ENCODE data around the gene FTSJ1. TPM values are rescaled to one million over a fixed set of nuclear protein-coding genes. Genes with fewer than 3 reads are reported as not detected.

Gene FTSJ1
- total and polyA plus RNA-seq, 2 of the 4 experiments (the other 2 are of a cell fraction) = 50.8 to 59.9 TPM

DNA sequence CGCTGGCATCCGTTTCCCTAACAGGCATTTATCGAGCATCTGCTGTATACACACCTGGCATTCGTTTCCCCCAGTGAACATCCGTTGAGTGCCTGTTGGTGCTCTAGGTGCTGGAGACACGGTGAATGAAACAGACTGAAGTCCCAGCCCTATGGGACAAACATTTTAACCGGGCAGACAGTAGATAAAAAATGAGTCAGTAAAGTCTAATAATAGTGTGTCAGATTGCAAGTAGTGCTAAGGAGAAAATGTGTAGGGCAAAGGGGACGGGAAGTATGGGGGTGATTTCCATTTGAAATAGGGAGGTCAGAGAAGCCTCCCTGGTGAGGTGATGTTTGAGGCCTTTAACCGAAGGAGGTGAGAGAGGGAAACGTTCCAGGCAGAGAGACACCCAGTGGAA is 40.3 kb downstream of the FTSJ1 start:
- Histone ChIP-seq H3K14ac (replicated peaks; ENCODE audit: low read depth, low read length) (no peak overlapping the region), H3K27me3 (ENCODE audit: control insufficient read depth, insufficient read depth, low read length) (no peaks in the 10 kb centered on the region), H3K27ac (ENCODE audit: insufficient read depth, low read length) (no peak overlapping the region), H4K8ac (ENCODE audit: low read depth in 2 of 2, low read length in 2 of 2) (no peak overlapping the region), H2BK5ac (ENCODE audit: low read depth, low read length, poor library complexity, severe bottlenecking) (no peak overlapping the region), H2BK15ac (ENCODE audit: low read depth, low read length) (no peak overlapping the region), H3K18ac (ENCODE audit: low read depth, low read length) (no peak overlapping the region), H3K4me1 (ENCODE audit: control insufficient read depth, insufficient read depth, low read length) (no peaks in the 10 kb centered on the region), H3K4me3 (ENCODE audit: insufficient read depth, low read depth, low read length) (no peak overlapping the region), H3K79me1 (ENCODE audit: low read depth in 1 of 2, low read length in 2 of 2) (no peaks in the 10 kb centered on the region), H3K9ac (ENCODE audit: low read depth, low read length) (no peak overlapping the region), H3K9me3 (ENCODE audit: control insufficient read depth, insufficient read depth, low read length) (no peaks in the 10 kb centered on the region; the same call in 1 of the 2 replicates), H3K4ac (ENCODE audit: low read depth, low read length) (no peak overlapping the region), H3K4me2 (ENCODE audit: low read depth, low read length) (no peak overlapping the region), H3K9me1 (ENCODE audit: insufficient read depth, low read length) (0 out of 2 replicates have a peak, but pooled peaks cover 2% of the 10 kb centered on the region), H4K5ac (ENCODE audit: low read depth, low read length) (no peak overlapping the region), H2AK5ac (ENCODE audit: low read depth, low read length) (no peak overlapping the region), H3K56ac (ENCODE audit: extremely low read depth, insufficient read depth, low read length) (no peak overlapping the region), H2BK20ac (ENCODE audit: low read depth, low read length) (no peak overlapping the region), H2AFZ (replicated peaks; ENCODE audit: low read length, poor library complexity) (no peak overlapping the region), H3K23ac (ENCODE audit: low read depth, low read length) (no peak overlapping the region), H2AK9ac (replicated peaks; ENCODE audit: low read depth, low read length, poor library complexity) (no peak overlapping the region), H3K36me3 (ENCODE audit: control insufficient read depth, insufficient read depth, low read length) (peaks cover 3% of the 10 kb centered on the region), H2BK120ac (ENCODE audit: low read depth, low read length) (no peak overlapping the region), H4K91ac (ENCODE audit: insufficient read depth, low read depth, low read length) (no peak overlapping the region), H4K20me1 (ENCODE audit: insufficient read depth, low read length) (no peaks in the 10 kb centered on the region)
- in situ Hi-C loops (cut with MboI; ENCODE audit: low sequenced_read_pairs) (no loop called here), intact Hi-C loops (cut with micrococcal nuclease) (no loop called here), dilution Hi-C loops (cut with HindIII; ENCODE audit: low sequenced_read_pairs, unreplicated experiment) (no loop called here)
- BruUV-seq (replicated peaks) = no TSS peak
- POLR2A ChIA-PET (ENCODE audit: unreplicated experiment) = no interaction called here
- ATAC-seq (ENCODE audit: low read depth) = no peak
- TF ChIP-seq MAFK (IDR thresholded peaks at IDR 0.05; ENCODE audit: low read depth, low read length) (no peak), BHLHE40 (IDR thresholded peaks at IDR 0.05; ENCODE audit: low read depth, low read length) (no peak), MXI1 (IDR thresholded peaks at IDR 0.05; ENCODE audit: borderline replicate concordance, low read depth, low read length) (no peak), RFX5 (IDR thresholded peaks at IDR 0.05; ENCODE audit: low read depth, low read length) (no peak), FOS (IDR thresholded peaks at IDR 0.05; ENCODE audit: low read depth, low read length) (no peak), RAD21 (IDR thresholded peaks at IDR 0.05; ENCODE audit: low read length) (no peak), RCOR1 (IDR thresholded peaks at IDR 0.05; ENCODE audit: insufficient replicate concordance, low read length) (no peak), CEBPB (IDR thresholded peaks at IDR 0.05; ENCODE audit: low read depth, low read length) (no peak), CHD1 (IDR thresholded peaks at IDR 0.05; ENCODE audit: low read depth, low read length) (no peak), NFE2L2 (IDR thresholded peaks at IDR 0.05; ENCODE audit: low read depth, low read length) (no peak), POLR2A (IDR thresholded peaks at IDR 0.05; ENCODE audit: low read depth, low read length) (no peak), MAZ (IDR thresholded peaks at IDR 0.05; ENCODE audit: borderline replicate concordance, low read depth, low read length) (no peak), SMC3 (IDR thresholded peaks at IDR 0.05; ENCODE audit: low read depth, low read length) (no peak)
- TF ChIP-seq, protein P1, sequence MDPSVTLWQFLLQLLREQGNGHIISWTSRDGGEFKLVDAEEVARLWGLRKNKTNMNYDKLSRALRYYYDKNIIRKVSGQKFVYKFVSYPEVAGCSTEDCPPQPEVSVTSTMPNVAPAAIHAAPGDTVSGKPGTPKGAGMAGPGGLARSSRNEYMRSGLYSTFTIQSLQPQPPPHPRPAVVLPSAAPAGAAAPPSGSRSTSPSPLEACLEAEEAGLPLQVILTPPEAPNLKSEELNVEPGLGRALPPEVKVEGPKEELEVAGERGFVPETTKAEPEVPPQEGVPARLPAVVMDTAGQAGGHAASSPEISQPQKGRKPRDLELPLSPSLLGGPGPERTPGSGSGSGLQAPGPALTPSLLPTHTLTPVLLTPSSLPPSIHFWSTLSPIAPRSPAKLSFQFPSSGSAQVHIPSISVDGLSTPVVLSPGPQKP (IDR thresholded peaks at IDR 0.05; ENCODE audit: borderline replicate concordance, low read depth, low read length) = no peak
- TF ChIP-seq, protein P2, sequence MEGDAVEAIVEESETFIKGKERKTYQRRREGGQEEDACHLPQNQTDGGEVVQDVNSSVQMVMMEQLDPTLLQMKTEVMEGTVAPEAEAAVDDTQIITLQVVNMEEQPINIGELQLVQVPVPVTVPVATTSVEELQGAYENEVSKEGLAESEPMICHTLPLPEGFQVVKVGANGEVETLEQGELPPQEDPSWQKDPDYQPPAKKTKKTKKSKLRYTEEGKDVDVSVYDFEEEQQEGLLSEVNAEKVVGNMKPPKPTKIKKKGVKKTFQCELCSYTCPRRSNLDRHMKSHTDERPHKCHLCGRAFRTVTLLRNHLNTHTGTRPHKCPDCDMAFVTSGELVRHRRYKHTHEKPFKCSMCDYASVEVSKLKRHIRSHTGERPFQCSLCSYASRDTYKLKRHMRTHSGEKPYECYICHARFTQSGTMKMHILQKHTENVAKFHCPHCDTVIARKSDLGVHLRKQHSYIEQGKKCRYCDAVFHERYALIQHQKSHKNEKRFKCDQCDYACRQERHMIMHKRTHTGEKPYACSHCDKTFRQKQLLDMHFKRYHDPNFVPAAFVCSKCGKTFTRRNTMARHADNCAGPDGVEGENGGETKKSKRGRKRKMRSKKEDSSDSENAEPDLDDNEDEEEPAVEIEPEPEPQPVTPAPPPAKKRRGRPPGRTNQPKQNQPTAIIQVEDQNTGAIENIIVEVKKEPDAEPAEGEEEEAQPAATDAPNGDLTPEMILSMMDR (conservative IDR thresholded peaks at IDR 0.05; ENCODE audit: low read depth, low read length) = no peak
- TF ChIP-seq, protein P3, sequence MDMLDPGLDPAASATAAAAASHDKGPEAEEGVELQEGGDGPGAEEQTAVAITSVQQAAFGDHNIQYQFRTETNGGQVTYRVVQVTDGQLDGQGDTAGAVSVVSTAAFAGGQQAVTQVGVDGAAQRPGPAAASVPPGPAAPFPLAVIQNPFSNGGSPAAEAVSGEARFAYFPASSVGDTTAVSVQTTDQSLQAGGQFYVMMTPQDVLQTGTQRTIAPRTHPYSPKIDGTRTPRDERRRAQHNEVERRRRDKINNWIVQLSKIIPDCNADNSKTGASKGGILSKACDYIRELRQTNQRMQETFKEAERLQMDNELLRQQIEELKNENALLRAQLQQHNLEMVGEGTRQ (IDR thresholded peaks at IDR 0.05; ENCODE audit: low read depth, low read length) = no peak
- DNase-seq = no peak
- 78% methylated on average over 7 of the region's 10 CpGs; no CpG with 5 or more reads in 1 of the 2 experiments for WGBS, 2 experiments (ENCODE audit: extremely low coverage in 2 of 2, insufficient read length in 1 of 2)
- CTCF ChIA-PET = no interaction called here
